ENCODE results near the gene SPINK2.

Gene SPINK2, protein sequence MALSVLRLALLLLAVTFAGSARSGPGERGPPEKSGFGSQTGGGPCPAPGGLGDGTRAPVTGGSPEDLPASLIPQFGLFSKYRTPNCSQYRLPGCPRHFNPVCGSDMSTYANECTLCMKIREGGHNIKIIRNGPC

DNA sequence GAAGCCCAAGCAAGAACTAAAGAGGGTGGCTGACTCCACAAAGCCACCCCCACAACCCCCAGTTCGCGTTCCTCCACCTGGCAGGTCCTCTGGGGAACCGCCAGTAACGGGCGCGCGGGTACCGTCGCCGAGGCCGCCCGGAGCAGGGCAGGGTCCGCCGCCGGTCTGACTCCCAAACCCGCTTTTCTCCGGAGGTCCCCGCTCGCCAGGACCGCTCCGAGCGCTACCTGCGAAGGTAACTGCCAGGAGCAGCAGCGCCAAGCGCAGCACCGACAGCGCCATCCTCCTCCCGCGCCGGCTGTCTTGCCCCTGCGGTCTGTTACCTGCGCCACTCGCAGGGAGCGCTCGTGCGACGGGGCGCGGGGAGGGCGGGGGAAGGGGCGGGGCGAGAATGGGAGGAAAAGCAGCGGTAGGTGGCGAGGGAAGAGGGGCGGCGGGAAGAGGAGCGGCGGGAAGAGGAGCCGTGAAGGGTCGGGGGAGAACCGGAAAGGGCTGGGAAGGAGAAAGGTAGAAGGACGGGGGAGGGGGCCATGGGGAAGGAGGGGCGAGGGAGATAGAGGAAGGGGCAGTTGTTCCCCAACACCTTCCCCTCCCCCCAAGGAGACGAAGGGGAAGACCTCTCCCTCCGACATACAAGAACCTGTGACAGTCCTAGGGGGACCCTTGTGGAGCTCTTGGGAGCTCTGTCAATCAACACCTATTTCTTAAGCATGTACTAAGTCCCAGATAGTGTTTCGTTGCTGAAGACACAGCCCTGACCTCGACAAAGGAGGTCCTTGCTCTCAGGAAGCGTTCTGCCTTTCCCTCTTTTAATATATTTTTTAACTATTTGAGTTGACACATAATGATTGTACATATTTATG is at the start of gene SPINK2:
SPINK2 (minus strand) TSS at position 321 of the 863 bp plus-strand sequence; CDS start at position 282, 39 bp downstream.
- DNase-seq (ENCODE audit: low read depth in 2 of 2) = peak; percentile 38 to 48

DNA sequence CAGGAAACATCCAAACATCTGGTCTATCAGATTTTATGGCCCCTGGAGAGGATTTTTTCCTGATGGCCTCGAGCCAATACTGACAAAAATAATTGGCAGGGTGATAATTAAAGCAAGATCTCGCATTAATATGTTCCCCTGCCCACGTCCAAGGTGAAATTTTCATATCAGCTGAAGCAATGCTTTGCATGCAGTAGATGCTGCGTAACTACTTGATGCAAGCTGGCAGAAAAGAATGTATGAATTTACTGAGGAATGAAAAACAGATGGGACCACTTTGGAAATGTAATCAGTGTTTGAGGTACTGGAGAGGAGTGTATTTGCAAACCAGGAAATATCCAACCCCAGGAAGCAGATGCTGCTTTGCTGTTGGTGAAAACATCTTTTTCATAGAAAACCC is 49.4 kb upstream of the SPINK2 start:
- DNase-seq (ENCODE audit: low read depth in 2 of 2) = no peak

DNA sequence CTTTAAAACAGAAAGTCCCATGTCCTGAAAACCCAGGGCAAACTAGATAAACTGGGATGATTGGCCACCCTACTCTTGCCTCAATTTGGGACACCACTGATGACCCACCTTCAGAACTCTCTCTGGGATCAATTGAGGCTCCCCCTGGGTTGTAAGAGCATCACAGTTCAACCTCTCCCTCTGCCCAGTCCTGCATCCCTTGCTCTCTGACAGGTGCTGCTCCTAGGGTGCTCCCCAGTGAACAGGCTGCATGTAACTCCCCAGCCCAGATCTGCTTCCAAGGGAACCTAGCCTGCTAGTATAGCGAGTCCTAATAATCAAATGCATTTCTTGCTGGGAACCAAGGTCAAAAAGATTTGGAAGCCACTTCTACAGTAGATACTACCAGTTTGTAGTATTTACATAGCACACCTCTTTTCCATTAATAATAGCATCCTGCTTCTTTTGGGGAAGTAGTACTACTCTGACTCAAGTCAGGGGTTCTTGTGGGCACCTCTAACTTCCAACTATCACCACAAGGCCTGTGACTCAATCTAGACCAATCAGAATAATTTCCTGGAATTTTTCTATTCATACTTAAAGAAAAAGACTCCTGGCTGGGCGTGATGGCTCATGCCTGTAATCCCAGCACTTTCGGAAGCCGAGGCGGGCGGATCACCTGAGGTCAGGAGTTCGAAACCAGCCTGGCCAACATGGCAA is 42.1 kb upstream of the SPINK2 start:
- peak in 1 of 2 donors; percentile 3 for DNase-seq (ENCODE audit: low read depth in 2 of 2)

DNA sequence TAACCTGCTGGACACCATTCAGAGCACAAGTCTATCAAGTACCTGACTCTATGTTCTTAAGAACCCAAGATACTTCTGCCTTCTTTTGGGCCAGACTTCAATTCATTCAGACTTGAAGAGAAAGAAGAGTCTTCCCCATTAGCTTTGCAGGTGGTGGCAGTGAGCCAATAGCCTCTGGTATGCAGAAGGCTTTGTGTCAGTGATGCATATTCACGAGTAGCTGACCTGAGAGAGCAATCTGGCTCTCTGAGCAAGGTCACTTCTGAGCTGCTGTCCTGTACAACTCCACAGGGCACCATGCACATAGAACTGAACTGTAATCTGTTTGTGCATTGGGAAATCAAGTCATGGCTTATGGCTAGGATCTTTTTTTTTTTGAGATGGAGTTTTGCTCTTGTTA is 39.9 kb upstream of the SPINK2 start:
- no peak for DNase-seq (ENCODE audit: low read depth in 2 of 2)

DNA sequence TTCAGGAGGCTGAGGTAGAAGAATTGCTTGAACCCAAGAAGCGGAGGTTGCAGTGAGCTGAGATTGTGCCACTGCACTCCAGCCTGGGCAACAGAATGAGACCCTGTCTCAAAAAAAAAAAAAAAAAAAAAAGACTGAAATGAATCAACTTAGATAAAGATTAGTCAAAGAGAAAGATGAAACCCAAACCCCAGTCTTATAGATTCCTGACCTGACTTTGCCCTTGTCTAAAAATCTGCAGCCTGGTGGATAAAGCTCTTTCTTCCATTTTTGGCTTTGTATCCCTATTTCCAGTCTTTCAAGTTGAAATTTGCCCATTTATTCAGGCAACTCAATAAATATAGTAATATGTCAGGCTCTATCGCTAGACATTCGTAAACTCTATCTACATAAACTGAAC is 39.3 kb upstream of the SPINK2 start:
- no peak for DNase-seq (ENCODE audit: low read depth in 2 of 2)

DNA sequence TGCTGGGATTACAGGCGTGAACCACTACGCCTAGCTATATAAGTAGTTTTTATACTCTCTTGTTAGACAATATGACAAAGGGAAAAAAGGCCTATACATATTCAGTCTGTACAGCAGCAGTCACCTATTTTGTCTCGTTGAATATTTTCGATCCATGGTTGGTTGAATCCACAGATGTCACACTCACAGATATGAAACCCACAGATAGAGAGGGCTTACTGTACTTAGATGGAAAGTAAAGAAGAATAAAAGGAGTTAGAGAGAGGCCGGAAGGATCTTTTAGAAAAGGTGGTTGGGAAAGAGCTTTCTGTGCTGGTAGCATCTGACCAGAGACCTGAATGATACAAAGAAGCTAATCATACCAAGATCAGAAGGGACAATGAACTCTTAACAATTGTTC is 38.3 kb upstream of the SPINK2 start:
- DNase-seq (ENCODE audit: low read depth in 2 of 2) = no peak

DNA sequence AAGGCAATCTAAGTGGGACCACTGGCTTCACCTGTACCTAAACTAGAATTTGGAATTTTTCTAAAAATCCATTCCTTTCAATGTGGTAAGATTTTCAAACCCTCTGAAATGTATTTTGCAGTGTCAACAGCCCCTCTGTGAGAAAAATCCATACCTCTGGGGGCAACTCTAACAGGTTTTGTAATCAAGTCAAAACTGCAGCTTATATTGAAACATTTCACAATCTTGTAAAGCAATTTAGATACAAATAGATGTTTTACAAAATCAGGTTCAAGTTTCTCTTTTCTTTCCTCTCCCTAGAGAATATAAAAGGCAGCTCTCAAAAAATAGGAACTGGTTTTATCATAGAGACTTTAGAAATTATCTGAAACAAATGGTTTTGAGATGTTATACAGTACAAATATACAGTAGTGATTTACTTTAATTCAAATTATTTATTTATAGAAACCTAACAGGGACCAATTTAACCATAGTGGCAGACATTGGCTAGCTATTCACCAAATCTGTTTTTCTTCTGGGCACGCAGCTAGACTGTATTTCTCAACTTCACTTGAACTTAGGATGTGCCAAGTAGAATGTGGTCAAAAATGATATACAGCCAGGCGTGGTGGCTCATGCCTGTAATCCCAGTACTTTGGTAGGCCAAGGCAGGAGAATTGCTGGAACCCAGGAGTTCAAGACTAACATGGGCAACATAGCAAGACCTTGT is 36.3 kb upstream of the SPINK2 start:
- no peak for DNase-seq (ENCODE audit: low read depth in 2 of 2)

DNA sequence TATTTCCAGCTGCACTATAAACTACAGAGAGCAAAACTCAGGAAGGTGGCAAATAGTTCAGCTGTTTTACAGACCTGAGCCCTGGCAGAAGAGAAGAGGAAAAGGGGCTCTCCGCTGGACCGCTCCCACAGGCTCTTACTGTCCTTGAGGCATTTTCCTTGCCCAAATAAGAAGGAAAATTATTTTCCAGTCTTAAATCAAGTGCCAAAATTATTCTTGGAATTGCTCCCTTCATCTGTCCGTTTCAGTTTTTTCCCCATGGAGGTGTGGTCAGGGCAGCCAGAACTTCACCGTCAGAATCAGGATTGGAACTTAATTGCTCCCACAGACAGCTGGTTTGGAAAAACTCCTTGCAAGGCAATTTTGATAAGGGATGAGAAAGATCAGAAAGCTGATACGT is 35.2 kb upstream of the SPINK2 start:
- no peak for DNase-seq (ENCODE audit: low read depth in 2 of 2)

DNA sequence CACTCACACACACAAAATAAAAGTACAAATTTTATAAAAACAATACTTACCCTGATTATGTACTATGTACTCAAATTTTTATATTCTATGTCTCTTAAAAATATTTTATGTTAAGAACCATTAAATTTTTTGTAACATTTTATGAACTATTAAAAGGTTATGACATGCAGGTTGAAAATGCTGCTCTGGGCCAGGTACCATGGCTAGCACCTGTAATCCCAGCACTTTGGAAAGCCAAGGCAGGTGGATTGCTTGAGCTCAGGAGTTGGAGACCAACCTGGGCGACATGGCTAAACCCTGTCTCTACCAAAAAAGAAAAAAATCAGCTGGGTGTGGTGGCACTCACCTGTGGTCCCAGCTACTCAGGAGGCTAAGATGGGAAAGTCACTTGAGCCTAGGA is 29.4 kb upstream of the SPINK2 start:
- DNase-seq (ENCODE audit: low read depth in 2 of 2) = no peak

DNA sequence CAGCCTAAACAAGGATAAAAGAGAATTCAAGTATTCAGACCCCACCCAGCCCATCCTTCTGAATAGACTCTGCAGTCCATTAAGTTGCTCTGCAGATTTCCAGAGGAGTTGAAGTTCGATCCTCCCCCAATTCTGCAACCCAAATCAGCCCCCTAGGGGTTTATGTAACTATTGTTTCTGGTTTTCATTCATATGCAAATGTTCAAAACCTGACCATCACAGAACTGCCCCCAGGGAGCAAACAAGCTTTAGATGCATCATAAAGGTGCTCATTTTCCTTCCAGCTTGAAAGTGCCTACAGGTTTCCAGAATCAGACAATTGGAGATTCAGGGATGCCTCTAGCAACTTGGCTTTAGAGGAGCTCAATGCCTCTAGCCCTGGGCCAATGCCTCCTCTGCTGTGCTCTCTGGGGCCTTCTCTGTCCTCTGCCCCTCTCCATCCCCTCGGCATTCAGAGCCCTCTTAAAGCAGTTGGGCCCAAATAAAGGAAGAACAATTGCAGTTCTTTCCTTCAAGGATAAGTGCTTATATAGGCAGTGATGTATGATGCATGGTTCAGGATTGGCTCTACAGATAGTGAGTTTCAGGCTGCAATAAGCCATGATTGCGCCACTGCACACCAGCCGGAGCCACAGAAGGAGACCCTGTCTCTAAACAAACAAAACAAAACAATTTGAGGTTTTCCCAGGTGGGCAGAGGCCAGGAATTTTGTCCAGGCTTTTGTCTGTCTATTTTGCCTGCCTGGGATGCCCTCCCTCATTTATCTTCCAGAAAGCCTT is 23.5 kb upstream of the SPINK2 start:
- no peak for DNase-seq (ENCODE audit: low read depth in 2 of 2)

DNA sequence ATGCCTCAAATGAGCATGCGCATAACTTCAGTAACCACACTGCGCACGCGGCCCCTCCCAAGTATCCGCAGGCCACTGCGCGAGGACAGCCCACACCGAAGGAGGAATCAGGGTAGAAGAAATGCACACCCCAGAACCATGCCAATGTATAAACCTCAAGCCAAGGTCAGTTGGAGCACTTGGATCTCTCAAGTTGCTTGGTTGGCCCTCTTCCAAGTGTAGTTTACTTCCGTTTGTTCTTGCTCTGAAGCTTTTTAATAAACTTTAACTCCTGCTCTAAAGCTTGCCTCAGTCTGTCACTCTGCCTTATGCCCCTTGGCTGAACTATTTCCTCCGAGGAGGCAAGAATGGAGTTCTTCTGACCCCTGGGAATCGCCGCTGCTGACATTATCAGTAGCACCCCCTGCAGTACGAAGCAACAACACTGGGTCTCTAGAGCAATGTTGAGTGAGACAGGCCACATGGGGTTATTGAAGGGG is 22.0 kb upstream of the SPINK2 start:
- no peak for DNase-seq (ENCODE audit: low read depth in 2 of 2)

DNA sequence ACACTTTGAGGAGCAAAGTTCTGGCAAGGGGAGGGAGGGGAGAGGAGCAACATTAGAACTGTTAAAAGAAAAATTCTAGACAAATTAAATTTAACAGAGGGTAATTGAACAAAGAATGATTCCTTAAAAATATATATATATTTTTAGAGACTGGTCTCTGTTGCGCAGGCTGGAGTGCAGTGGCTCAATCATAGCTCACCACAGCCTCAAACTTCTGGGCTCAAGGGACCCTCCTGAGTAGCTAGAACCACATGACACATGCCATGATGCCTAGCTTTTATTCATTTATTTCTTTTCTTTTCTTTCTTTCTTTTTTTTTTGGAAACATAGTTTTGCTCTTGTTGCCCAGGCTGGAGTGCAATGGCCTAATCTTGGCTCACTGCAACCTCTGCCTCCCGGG is 19.1 kb upstream of the SPINK2 start:
- no peak for DNase-seq (ENCODE audit: low read depth in 2 of 2)

DNA sequence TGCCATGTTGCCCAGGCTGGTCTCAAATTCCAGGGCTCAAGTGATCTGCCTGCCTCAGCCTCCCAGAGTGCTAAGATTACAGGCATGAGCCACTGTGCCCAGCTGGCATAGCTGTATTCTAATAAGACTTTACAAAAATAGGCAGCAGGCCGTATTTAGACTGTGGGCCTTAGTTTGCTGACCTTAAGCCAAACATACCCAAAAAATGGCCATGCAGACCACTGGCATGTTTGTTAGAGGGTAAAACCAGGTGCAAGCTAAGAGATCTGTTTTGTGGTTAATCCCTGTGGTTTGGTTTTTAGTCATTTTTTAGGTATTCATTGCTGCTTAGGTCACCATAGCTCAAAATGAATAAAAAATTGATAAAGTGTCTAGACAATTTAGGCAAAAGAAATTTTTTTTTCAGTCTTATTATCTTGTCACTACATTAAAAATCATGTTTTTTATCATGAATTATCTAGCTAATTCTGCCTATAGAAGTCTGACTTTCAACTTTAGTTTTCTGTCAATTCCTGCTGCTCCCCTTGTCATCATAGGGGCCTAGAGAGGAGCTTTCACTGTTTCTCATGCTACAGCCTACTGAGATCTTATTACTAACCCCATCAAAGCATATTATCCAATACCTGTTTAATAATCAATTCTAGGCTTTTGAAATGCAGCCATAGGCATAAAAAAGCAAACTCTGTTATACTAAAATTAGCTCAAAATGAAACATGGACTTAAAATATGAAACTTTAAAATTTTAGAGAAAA is 7.5 kb upstream of the SPINK2 start:
- no peak for DNase-seq (ENCODE audit: low read depth in 2 of 2)

DNA sequence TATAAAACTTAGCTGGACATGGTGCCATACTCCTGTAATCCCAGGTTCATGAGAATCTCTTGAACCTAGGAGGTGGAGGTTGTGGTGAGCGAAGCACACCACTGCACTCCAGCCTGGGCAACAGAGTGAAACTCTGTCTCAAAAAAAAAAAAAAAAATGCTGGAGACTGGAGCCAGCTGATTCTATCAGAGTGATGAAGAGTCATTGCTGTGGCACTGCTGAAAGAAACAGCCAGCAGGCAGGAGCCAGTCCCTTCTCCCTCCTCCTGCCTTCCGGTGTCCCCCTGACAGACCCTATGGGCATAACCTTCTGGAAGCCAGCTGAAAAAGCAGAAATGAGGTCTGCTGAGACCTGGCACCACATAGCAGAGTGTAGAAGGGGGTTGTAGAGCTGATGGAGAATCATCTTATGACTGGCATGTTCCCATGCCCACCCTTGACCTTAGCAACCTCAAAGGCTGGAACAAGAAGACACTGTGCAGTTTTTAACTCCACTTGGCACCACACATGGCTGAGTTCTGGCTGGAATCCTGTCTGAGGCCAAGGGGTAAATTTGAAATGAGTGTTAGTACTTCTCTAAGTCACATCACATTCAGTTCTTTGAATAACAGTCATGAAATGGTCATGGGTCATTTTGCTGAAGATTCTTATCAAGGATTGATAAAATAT is 2.6 kb upstream of the SPINK2 start:
- no peak for DNase-seq (ENCODE audit: low read depth in 2 of 2)

DNA sequence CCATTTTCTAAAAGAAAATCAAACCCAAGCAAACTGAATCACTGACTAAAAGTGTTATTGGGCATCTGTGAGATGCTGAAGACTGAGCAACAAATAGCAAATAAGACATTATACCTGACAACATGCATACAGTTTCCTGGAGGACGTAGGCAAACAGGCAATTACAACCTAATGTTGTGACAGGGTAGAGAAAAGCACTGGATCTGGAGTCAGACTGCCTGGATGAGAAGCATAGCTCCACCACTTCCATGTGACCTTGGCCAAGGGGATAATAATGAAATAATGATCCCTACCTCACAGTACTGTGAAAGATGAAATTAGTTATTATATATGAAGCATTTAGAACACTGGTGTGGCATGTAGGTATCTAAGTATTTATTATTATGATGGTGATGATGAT is 2.7 kb downstream of the SPINK2 start:
- no peak for DNase-seq (ENCODE audit: low read depth in 2 of 2)

DNA sequence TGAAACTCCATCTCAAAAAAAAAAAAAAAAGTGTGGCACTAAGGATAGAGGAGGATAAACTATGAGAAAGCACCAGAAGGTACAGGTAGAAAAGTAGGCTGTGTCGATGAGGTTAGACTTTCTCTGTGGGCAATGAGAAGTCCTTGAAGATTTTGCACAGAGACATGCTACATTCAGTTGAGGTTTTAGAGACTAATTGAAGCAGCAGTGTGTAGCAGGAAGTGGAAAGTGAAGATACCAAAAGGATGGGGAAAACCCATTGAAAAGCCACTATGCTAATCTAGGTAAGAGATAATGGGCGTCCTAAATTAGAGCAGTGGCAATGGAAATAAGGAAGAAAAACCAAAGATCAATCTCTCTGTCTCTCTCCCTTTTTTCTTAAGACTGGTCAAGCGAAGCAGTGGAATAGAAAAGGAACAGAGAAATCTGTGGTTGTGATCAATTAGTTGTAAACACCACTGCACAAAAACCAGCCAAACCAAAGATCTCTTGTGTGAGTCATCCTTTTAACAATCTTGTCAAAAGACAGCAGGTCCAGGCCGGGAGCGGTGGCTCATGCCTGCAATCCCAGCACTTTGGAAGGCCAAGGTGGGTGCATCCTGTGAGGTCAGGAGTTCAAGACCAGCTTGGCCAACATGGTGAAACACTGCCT is 3.5 kb downstream of the SPINK2 start:
- DNase-seq (ENCODE audit: low read depth in 2 of 2) = no peak

DNA sequence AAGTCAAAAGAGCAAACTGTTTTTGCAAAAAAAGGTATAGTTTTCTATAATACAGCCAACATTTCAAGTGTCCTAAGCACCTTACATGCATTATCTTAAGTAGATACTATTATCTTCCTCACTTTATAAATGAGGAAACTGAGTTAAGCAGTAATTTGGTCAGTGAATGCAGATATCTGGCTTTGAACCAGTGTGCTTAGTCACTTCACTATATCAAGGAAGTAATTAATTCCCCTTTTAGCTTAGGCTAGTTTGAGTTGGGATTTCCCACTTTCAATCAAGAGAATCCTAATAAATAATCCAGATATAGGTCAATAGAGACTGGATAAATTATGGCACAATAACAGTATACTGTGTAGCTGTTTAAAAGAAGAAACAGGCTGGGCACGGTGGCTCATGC is 14.8 kb downstream of the SPINK2 start:
- no peak for DNase-seq (ENCODE audit: low read depth in 2 of 2)

DNA sequence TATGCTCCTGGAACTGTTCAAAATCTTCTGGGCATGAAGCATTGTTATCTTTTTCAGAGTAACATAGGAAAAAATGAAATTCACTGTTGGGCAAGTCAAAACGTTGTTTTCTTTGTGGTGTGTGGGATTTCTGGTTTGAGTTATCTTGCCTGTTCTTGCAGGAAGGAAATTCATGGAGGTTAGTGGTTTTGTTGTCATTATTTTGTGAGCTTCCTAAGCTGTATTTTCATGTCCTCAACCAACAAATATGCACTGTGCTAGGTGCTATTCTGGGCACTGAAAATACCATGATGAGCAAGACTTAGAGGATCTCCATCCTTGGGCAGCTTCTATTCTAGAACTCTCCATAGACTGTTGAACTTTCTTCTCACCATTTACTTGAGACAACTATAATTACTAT is 16.9 kb downstream of the SPINK2 start:
- no peak for DNase-seq (ENCODE audit: low read depth in 2 of 2)

DNA sequence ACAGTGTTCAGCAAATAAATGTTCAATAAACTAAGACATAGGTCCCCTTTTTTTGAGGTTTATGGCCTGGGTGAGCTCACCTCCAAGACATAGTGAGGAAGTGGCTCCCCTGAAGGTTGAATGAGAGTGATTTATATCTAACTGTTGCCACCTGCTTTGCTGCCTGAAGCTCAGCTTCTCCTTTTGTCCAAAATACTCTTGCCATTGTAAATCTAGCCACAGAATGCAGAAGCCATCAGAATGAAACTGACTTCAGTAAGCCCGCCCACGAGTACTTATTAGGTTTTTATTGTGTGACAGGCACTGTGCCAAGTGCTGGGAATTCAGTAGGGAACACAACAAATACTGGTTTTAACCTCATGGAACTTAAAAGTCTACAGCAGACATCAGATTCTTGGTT is 18.0 kb downstream of the SPINK2 start:
- DNase-seq (ENCODE audit: low read depth in 2 of 2) = no peak

Data from stimulated activated CD8-positive, alpha-beta memory T cell treated with anti-CD3 and anti-CD28 coated beads, Interleukin-15, amount 100 ng/mL, for 48 hours (primary cell).